Spleen (tissue), 11 donors: Measurements from ENCODE around the gene SPIRE2. TPM values are rescaled to one million over a fixed set of nuclear protein-coding genes. Genes with fewer than 3 reads are reported as not detected.

Source experiments
- DNase-seq: peaks from one replicate; pipeline ENCODE4 v3.0.0-alpha.2; 2020
- H3K27ac ChIP-seq, 8 donors: fragments of 200-600 bp; sonication (generic) in 7 of 8; 1 replicate in 4 of 8; 2 replicates in 4 of 8; pipeline versions ENCODE4 v1.5.0 to v1.8.0; 2016 to 2021; ENCODE audit warnings: inconsistent platforms in 4 of 8, mild to moderate bottlenecking in 4 of 8, moderate library complexity in 1 of 8
- H3K27me3 ChIP-seq, 7 donors: fragments of 200-600 bp; sonication (generic) in 6 of 7; replicated peaks in 1 of 7; 1 replicate in 4 of 7; 2 replicates in 3 of 7; pipeline versions ENCODE4 v1.5.0 to v1.8.0; 2016 to 2021; ENCODE audit warnings: inconsistent platforms in 3 of 7, mild to moderate bottlenecking in 1 of 7
- H3K36me3 ChIP-seq, 6 donors: fragments of 200-600 bp; sonication (generic) in 5 of 6; 1 replicate in 4 of 6; 2 replicates in 2 of 6; pipeline versions ENCODE4 v1.5.0 to v1.8.0; 2016 to 2021; ENCODE audit warnings: inconsistent platforms in 2 of 6
- H3K4me1 ChIP-seq, 6 donors: fragments of 200-600 bp; sonication (generic) in 5 of 6; 1 replicate in 3 of 6; 2 replicates in 3 of 6; pipeline versions ENCODE4 v1.5.0 to v1.8.0; 2016 to 2021; ENCODE audit warnings: inconsistent platforms in 3 of 6
- H3K4me3 ChIP-seq, 8 donors: fragments of 200-600 bp; sonication (generic) in 7 of 8; 1 replicate in 4 of 8; 2 replicates in 4 of 8; pipeline versions ENCODE4 v1.5.0 to v1.8.0; 2016 to 2021; ENCODE audit warnings: inconsistent platforms in 4 of 8, mild to moderate bottlenecking in 4 of 8, moderate library complexity in 2 of 8
- H3K9me3 ChIP-seq, 8 donors: fragments of 200-600 bp; sonication (generic) in 7 of 8; 1 replicate in 4 of 8; 2 replicates in 4 of 8; pipeline versions ENCODE4 v1.5.0 to v1.8.0; 2016 to 2021; ENCODE audit warnings: inconsistent platforms in 4 of 8
- CTCF ChIP-seq, 11 experiments: fragments of 200-600 bp in 7 of 11; fragments of 450-650 bp in 4 of 11; sonication (generic) in 4 of 11; IDR thresholded peaks in 8 of 11; conservative IDR thresholded peaks in 3 of 11; 1 replicate in 7 of 11; 2 replicates in 4 of 11; pipeline versions ENCODE4 v1.4.0 to v1.8.0; 2016 to 2021; ENCODE audit warnings: antibody characterized with exemption in 11 of 11, inconsistent platforms in 4 of 11, mild to moderate bottlenecking in 1 of 11
- POLR2A ChIP-seq, 3 donors: fragments of 450-650 bp; IDR thresholded peaks; one replicate each; pipeline ENCODE4 v1.5.1; 2017; ENCODE audit warnings: antibody characterized with exemption in 3 of 3, mild to moderate bottlenecking in 1 of 3
- POLR2AphosphoS5 ChIP-seq, 3 donors: sonication (generic); formaldehyde crosslinking; IDR thresholded peaks; one replicate each; pipeline ENCODE4 v1.5.1; 2017; ENCODE audit warnings: antibody characterized with exemption in 3 of 3
- WGBS, 5 donors: extraction: QIAGEN DNeasy Blood & Tissue Kit in 3 of 5; methylation state at CpG; one replicate each; pipeline versions ENCODE4 v1.1.5 to v1.1.7; 2013 to 2018; 5-methylcytosine and 5-hydroxymethylcytosine counted together
- intact Hi-C: fragments of 100-400 bp; cut with DNase I; formaldehyde crosslinking; loops from one replicate; pipeline ENCODE4 v1.15.0; 2023; ENCODE audit warnings: low total_unique reads
- polyA plus RNA-seq, 3 donors: library from polyadenylated mRNA; stranded (reverse); fragments of 200-250 nt; gene quantifications; one replicate each; pipeline ENCODE4 v1.2.1, GENCODE V29; 2013
- total RNA-seq, 7 donors: library from RNA; depleted of rRNA in 3 of 7; stranded (reverse); fragments of >200 nt in 3 of 7; fragmentation: NEBNext Ultra II Directional in 4 of 7; extraction: Animal tissue kit (Norgen Biotek cat#: 25700) in 4 of 7; gene quantifications; one replicate each; pipeline versions ENCODE4 v1.1.0 to v1.2.1, GENCODE V29; 2016 to 2021
- donor health status: healthy with polysubstance abuse.
- donor health status: DM: no; HTN: no; CAD: no; lungs with moderate emphysema.
- donor health status: DM: no; HTN: no; CAD: no.
- donor health status: Bipolar disorder and iron deficiency.
- donor health status: healthy.
- donor health status: DM: no; HTN: no; CAD: no.
- donor health status: DM: yes; HTN: yes; CAD: no.

The SPIRE2 gene
- total and polyA plus RNA-seq, 10 donors: 0.80 to 3.2 (median 1.9) TPM

DNA sequence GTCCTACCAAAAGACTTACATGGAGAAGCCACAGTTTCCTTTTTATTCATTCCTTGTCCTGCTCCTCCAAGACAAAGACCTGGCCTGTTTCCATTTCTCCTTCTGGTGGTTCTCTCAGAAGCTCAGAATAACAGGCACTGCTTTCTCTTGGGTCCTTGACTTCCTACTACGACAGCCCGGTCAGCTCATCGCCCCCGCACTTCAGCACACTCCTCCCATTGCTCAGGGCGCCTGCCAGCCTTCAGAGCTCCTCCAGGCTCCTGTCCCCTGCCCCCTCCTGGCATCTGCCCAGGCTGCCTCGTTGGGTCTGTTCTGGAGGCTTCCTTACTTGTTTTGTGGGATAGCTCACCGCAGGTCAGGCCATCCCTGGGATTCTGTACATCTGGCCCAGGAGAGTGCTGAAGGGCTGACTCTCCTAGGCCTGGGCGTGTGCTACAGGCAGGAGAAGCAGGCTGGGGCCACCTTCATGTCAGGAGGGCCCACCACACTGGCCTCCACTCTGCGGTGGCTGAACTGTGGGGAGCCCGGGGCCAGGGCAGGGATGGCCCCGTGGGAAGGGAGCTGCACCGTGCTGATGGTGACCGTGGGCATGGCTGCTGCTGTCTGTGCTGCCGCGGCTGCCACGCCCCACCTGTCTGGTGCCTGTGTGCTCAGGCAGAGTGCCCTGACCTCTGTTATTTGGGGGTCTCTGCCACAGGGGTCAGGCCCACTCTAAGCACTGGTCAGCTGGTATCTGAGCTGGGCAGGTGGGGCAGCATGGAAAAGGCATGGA, 62.8 kb downstream of the SPIRE2 start:
- Histone ChIP-seq H3K4me3 (no peak overlapping the region), H3K9me3 (no peaks in the 10 kb centered on the region), H3K36me3 (peaks cover 2 to 100% (median 98%) of the 10 kb centered on the region in 6 donors), H3K27ac (no peak overlapping the region), H3K27me3 (no peaks in the 10 kb centered on the region), H3K4me1 (no peaks in the 10 kb centered on the region)
- intact Hi-C loops: no loop called here
- peak; percentile 3 to 72 (median 43) for TF ChIP-seq POLR2AphosphoS5 (IDR thresholded peaks at IDR 0.05)
- no peak for TF ChIP-seq POLR2A (IDR thresholded peaks at IDR 0.05)
- no peak for TF ChIP-seq CTCF (IDR thresholded peaks at IDR 0.05 in 8 of 11, conservative IDR thresholded peaks at IDR 0.05 in 3 of 11)
- 86 to 94% (median 93%) methylated on average over 8 to 16 of the region's 16 CpGs for whole genome bisulfite sequencing, 5 donors
- DNase-seq: no peak

GRCh38 chr16:89892055-89892630, 63.9 kb downstream of the SPIRE2 start:
- H3K27me3 ChIP-seq: no peaks in the 10 kb centered on the region
- peaks cover 0 to 100% (median 98%) of the 10 kb centered on the region in 6 donors for H3K36me3 ChIP-seq
- H3K4me1 ChIP-seq: no peaks in the 10 kb centered on the region
- H3K4me3 ChIP-seq: no peak overlapping the region
- no peaks in the 10 kb centered on the region for H3K9me3 ChIP-seq
- H3K27ac ChIP-seq: no peak overlapping the region
- no peak for DNase-seq
- intact Hi-C loops: no loop called here
- TF ChIP-seq POLR2A (IDR thresholded peaks at IDR 0.05) (no peak), POLR2AphosphoS5 (IDR thresholded peaks at IDR 0.05) (peak in 1 of 3 donors; percentile 19)
- 86 to 96% (median 94%) methylated on average over 17 to 18 of the region's 18 CpGs for WGBS, 5 donors

DNA sequence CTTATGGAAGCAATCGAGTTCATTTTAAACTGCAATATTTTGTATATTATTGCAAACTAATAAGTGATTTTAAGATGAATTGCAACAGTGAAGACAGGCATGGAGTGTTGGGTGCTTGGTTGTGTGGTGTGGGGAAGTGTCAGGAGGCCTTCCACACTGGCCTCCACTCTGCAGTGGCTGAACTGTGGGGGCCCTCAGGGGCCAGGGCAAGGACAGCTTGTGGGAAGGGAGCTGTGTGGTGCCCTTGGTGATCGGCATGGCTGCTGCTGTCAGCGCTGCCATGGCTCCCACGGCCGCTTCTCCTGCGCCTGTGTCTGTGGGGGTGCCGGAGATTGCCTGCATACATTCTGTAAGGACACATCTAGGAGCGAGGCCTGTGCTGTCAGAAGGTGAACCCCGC, 64.4 kb downstream of the SPIRE2 start:
- peaks cover 0 to 100% (median 97%) of the 10 kb centered on the region in 6 donors for H3K36me3 ChIP-seq
- no peaks in the 10 kb centered on the region for H3K9me3 ChIP-seq
- no peaks in the 10 kb centered on the region for H3K4me1 ChIP-seq
- WGBS, 5 donors: 92 to 99% (median 98%) methylated on average over 9 of the region's 9 CpGs
- DNase-seq: no peak
- intact Hi-C loops: no loop called here
- no peak overlapping the region for H3K27ac ChIP-seq
- no peak overlapping the region for H3K4me3 ChIP-seq
- TF ChIP-seq CTCF (IDR thresholded peaks at IDR 0.05 in 8 of 11, conservative IDR thresholded peaks at IDR 0.05 in 3 of 11) (no peak), POLR2AphosphoS5 (IDR thresholded peaks at IDR 0.05) (no peak), POLR2A (IDR thresholded peaks at IDR 0.05) (no peak)
- H3K27me3 ChIP-seq: no peaks in the 10 kb centered on the region

GRCh38 chr16:89893642-89894548, 65.6 kb downstream of the SPIRE2 start:
- DNase-seq: no peak
- intact Hi-C loops: no loop called here
- no peaks in the 10 kb centered on the region for H3K9me3 ChIP-seq
- H3K27ac ChIP-seq: no peak overlapping the region
- TF ChIP-seq POLR2AphosphoS5 (IDR thresholded peaks at IDR 0.05): peak in 1 of 3 donors; percentile 62
- no peak for TF ChIP-seq CTCF (IDR thresholded peaks at IDR 0.05 in 8 of 11, conservative IDR thresholded peaks at IDR 0.05 in 3 of 11)
- no peak for TF ChIP-seq POLR2A (IDR thresholded peaks at IDR 0.05)
- no peaks in the 10 kb centered on the region for H3K4me1 ChIP-seq
- H3K27me3 ChIP-seq: no peaks in the 10 kb centered on the region
- H3K4me3 ChIP-seq: no peak overlapping the region
- peaks cover 0 to 100% (median 95%) of the 10 kb centered on the region in 6 donors for H3K36me3 ChIP-seq
- WGBS, 5 donors: 92 to 98% (median 96%) methylated on average over 23 to 45 of the region's 45 CpGs
